ENCODE results near the gene METTL3.

GRCh38 chr14:21526672-21527317 lies 15.7 kb upstream of the METTL3 start:
- TF ChIP-seq POLR2AphosphoS5 (IDR thresholded peaks at IDR 0.05) (no peak), CTCF (IDR thresholded peaks at IDR 0.05) (no peak), EP300 (IDR thresholded peaks at IDR 0.05) (no peak), POLR2A (IDR thresholded peaks at IDR 0.05) (no peak)
